GM13977 (cell line): Measurements from ENCODE around the gene ADAMTS7.
A peak's percentile ranks its signal among the peaks of the same experiment; 100 is the strongest.

Source experiments
- DNase-seq: peaks from one replicate; pipeline ENCODE4 v3.0.0; 2012; ENCODE audit warnings: low spot score
- CTCF ChIP-seq: IDR thresholded peaks from 2 replicates; pipeline ENCODE4 v1.5.1; 2012; ENCODE audit warnings: mild to moderate bottlenecking, control low read depth; ENCODE audit not compliant: insufficient read depth; ENCODE audit errors: extremely low read depth, missing control alignments
- in situ Hi-C: fragments of 300-500 bp; cut with MboI; formaldehyde crosslinking; loops from one replicate; pipeline ENCODE4 v1.12.0; 2022; ENCODE audit warnings: low sequenced_read_pairs, low pct_unique_long_range_greater_than_20kb, mixed read lengths, inconsistent platforms; ENCODE audit not compliant: unreplicated experiment

The ADAMTS7 gene

DNA sequence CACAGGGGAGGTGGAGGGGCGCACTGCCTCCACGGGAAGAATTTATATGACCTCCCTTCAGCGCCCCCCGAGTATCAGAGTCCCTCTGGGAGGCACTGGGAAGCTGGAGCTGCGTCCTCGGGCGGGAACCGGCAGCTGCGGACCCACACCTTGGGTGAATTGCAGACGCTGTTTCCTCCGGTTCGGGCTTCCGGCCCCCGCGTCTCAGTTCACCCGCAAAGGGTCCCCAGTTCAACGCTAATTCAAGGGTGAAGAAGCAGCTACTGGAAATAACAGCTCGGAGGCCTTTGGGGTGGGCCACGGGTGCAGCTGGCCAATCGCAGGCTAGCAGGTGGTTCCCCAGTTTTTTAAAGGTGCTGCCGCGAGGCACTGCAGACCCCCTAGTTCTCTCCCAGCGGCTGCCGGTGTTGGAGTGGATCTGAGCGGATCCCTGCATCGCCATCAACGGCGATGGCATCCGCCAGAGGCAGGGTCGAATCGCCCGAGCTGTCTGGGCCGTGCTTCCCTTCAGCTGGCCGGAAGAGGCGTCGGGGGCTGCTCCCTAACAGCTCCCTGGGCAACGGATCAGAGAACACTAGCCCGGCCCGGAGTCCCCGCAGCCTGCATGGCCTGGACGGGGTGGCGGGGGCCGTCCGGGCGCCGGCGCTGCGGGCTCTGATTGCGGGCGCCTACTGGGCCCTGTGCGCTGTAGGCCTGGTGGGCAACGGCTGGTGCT is 19.4 kb upstream of the ADAMTS7 start:
- peak; percentile 59 for DNase-seq
- no peak for TF ChIP-seq CTCF
- in situ Hi-C loops, result no loop called here

GRCh38 chr15:78828920-78829319 is 17.7 kb upstream of the ADAMTS7 start:
- in situ Hi-C loops, result no loop called here
- no peak for TF ChIP-seq CTCF
- no peak for DNase-seq

GRCh38 chr15:78822514-78822913 is 11.2 kb upstream of the ADAMTS7 start:
- in situ Hi-C loops, result no loop called here

DNA sequence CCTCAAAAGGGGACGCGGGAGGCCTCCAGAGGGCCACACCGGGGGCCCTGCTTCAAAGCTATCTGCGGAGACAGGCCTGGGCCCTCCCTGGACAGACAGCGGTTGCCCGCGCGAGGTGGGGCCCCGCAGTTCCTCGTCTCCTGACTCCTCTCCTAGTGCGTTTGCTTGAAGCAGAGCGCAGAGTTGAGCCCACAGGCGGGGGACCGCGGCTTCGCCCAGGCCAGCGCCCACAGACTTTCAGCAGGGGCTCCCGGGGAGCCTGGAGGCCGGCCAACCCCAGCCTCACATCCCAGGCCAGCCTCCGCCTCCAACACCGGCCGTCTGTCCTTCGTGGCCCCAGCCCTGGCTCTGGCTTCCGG is 540 bp upstream of the ADAMTS7 start:
- no peak for TF ChIP-seq CTCF
- DNase-seq, result no peak
- in situ Hi-C loops, result no loop called here

More at GRCh38 chr15:78822514-78822913, 11.2 kb upstream of the ADAMTS7 start:
- no peak for DNase-seq
- TF ChIP-seq CTCF, result no peak

GRCh38 chr15:78810362-78811123 is 721 bp downstream of the ADAMTS7 start:
- in situ Hi-C loops, result no loop called here
- peak; percentile 70 for DNase-seq
- no peak for TF ChIP-seq CTCF

GRCh38 chr15:78810003-78810361 is 1.3 kb downstream of the ADAMTS7 start:
- TF ChIP-seq CTCF, result no peak
- DNase-seq, result no peak
- in situ Hi-C loops, result no loop called here
